GM21723 (cell line): ENCODE results near the gene WASF3.

ENCODE experiments used
- ATAC-seq: cut with Tn5 transposase; IDR thresholded peaks from one replicate; pipeline ENCODE4 v1.9.1; 2021; ENCODE audit warnings: mild to moderate bottlenecking, moderate library complexity; ENCODE audit not compliant: unreplicated experiment

The WASF3 gene, protein sequence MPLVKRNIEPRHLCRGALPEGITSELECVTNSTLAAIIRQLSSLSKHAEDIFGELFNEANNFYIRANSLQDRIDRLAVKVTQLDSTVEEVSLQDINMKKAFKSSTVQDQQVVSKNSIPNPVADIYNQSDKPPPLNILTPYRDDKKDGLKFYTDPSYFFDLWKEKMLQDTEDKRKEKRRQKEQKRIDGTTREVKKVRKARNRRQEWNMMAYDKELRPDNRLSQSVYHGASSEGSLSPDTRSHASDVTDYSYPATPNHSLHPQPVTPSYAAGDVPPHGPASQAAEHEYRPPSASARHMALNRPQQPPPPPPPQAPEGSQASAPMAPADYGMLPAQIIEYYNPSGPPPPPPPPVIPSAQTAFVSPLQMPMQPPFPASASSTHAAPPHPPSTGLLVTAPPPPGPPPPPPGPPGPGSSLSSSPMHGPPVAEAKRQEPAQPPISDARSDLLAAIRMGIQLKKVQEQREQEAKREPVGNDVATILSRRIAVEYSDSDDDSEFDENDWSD

DNA sequence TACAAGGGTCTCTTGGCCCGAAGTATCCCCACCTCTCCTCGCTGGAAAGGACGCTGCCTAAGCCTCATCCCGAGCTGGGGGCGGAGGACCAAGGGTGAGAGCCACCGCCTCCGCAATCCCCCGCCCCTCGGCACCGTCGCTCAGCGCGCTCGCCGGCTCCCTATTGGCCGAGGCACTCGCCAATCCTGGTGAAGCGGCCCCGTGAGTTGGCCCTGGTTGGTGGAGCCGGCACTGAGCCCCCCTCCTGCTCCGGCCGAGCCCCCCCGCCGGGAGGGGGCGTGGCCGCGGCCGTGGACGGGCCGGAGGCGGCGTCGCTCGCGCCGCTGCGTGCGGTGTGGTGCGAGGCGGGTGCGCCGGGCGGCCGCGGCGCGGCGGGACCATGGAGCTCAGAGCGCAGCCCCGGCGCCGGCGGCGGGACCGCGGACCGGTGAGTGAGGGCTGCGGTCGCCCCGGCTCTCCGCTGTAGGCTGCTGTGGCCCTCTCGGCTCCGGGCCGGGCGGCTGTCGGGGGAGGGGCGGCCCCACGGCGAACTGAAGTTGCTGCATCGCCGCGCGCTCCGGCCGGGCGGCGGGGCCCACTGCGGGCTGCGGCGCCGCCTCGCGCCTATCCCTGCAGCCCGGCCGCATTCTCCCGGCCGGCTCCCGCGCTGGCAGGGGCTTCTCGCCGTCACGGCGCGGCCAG, at the start of gene WASF3:
WASF3 (plus strand) TSS at position 291 of the 681 bp plus-strand sequence. CDS start 84,588 bp downstream, outside the sequence.
- peak; percentile 96 for ATAC-seq

DNA sequence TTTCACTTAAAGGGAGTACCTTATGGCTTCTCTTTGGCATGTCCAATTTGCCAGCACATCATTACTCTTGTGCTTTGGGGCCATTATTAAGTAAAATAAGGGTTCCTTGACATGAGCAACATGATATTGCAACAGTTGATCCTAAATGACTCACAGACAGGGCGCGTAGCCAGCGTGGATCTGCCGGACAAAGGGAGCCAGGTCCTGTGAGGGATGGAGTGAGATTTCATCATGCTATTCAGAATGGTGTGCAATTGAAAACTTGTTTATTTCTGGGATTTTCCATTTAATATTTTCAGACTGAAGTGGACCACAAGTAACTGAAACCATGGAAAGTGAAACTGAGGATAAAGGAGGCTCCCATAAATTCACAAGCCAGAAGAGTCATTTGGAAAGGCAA, 48.6 kb upstream of the WASF3 start:
- ATAC-seq: no peak

DNA sequence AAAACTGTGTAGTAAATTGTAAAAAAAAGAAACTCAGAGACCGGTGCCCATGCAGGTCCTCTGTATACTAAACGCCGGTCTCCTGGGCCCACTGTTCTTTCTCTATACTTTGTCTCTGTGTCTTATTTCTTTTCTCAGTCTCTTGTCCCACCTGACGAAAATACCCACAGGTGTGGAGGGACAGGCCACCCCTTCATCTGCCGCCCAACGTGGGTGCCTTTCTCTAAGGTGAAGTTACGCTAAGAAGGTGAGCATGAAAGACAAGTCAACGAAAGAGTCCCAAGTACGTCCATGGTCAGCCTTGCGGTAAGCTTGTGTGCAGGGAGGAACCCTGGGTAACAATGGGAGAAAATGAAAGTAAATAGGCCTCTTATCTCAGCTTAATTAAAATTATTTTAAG, 48.0 kb upstream of the WASF3 start:
- no peak for ATAC-seq

DNA sequence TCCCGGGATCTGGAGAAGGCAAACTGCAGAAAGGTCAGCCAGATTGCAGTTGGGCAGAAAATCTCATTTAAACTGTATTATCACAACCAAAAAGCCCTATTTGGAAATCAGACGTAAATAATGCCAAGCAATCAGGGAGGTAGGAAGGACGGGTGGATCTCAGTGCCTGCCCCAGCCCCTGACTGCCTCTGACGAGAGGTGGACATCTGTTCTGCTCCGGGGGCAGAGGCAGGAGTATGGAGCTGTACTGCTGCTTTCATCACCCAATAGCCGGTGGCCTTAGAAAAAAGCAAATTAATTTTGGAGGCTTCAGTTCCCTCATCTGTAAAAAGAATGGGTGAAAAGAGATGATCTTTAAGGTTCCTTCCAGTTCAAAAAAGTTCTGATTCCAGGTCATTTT, 43.6 kb upstream of the WASF3 start:
- ATAC-seq: no peak

DNA sequence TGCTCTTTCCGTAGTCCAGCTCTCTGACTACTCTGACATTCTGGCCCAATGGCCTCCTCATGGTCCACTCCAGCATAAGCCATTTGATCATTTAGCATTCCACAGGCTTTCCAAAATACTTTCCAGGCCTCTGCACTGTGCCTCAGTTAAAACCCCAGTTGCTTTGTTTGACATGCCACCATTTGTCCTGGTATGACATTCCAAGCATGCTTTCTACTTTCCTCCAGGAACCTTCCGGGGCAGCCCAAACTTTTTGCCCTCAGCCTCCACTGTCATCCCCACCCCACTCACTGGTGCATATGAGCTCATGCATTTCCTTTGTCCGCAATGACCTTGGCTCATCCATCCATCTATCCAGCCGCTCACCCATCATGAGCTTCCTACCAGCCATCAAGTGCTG, 41.8 kb upstream of the WASF3 start:
- no peak for ATAC-seq

DNA sequence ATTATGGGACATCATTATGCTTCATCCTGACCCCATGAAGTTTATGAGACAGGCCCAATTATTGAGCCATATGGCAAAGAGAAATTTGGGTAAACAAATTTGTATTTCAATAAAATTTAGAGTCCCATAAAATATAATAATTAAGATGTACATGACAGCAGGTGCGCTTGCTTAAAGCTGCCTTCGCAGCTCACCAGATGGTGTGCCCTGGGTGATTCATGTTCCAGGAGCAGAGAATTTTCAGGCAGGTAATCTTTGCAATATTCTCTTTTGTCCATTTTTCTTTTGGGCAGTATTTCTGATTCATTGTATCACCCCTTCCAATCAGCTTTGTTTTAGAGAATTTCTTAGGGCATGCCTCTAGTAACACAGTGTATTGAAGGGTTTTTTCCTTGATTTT, 39.5 kb upstream of the WASF3 start:
- ATAC-seq: no peak

DNA sequence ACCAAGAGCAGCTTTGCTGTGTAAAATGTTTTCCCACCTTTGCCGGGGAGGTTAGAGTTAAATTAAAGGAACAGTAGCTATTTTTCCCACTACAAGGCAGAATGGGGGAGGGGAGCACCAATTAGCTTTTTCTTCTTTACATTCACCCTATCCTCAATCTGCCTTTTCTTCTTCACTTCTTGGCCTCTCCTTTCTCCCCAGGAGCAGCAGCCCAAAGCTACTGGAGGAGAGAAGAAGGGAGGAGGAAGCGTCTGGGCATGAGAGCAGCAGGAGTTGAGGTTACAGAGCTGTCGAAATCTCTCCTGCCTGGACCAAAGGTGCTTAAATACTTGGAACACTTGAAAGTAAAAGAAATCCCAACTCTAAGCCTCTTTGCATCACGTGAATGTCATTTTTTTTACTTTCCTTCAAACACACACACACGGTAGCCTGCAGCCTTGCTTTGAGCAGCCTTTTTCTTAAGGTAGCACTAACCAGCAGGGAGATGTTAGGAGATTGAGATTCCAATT, 39.0 kb upstream of the WASF3 start:
- no peak for ATAC-seq

DNA sequence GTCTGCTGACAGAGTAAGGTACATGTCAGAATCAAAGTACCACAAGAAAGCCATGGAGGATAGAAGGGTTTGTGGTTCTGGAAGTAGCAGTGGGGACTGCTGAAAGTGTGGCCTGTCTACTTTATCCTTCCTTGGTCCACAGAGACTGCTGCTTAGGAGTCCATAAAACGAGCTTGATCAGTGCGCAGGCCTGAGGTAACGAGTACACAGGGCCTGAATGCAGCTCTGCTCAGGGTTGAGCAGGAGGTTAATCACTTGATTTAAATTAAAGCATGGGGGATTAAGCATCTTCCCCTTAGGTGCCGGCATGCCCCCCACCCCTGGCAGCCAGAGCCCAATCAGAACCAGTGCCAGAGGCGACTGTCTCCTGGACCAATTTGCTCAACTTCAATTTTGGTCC, 34.9 kb upstream of the WASF3 start:
- no peak for ATAC-seq

DNA sequence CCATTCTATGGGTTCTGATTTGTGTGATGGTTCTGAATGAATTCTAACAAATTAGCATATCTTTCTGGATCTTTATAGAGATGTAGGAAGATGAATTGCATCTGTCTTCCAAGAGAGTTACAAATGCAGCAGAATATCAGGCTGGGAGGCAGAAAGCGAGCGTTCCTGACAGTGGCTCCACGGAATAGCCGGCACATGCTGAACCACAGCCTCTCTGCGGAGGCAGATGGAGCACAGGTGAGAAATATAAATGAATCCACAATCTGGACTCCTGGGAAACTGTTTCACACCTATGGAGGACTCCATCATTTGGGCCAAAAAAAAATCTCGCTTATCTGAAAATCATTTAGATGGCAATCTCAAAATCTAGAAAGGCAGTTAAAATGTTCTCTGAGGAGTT, 34.5 kb upstream of the WASF3 start:
- no peak for ATAC-seq

DNA sequence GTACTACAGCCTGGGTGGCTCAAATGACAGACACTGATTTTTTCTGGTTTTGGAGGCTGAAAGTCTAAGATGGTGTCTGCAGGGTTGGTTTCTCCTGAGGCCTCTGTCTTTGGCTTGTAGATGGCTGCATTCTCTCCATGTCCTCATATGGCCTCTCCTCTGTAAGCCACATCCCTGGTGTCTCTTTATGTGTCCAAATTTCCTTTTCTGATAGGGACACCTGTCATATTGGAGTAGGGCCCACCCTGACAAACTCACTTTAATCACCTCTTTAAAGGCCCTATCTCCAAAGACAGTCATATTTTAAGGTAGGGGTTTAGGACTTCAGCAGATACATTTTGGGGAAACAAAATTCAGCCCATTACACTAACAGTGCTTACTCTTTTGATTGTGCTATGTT, 32.0 kb upstream of the WASF3 start:
- ATAC-seq: no peak

DNA sequence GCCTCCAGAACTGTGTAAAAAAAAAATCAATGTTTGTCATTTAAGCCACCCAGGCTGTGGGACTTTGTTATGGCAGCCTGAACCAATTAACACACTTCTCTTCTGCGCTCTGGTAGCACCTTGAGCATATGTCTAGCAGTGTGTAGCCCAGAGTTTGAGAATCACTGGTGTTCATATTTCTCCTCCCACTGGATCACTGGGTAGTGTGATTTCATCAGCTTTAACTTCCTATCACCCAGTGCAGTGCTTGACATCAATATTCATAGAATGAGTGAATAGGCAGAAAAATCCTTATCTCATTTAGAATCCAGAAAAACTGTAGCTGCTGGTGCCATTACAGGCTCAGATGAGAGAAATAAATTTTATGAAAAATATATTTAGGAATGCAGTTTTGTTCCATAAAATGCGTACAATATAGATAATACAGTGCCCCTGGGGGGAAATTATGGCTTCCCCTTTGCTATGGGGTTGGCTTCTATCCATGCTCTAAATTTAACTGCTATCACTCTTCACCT, 30.7 kb upstream of the WASF3 start:
- ATAC-seq: no peak

DNA sequence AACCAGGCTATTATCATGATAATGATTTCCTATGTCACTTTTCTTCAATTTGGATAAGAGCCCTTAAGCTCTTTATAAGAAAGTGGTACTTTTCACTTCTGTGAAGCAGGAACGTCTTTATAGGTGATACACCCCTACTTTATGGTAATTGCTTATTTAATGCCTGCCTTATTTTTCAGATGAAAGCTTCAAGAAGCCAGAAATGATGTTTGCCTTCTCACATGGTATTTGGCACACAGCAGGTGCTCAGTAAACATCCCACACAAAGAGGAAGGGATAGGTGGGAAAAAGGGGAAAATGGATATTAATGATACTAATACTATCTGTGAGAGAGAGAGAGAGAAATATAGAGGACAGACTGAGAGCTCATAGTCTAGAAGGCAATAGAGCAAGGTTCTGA, 29.0 kb upstream of the WASF3 start:
- no peak for ATAC-seq

DNA sequence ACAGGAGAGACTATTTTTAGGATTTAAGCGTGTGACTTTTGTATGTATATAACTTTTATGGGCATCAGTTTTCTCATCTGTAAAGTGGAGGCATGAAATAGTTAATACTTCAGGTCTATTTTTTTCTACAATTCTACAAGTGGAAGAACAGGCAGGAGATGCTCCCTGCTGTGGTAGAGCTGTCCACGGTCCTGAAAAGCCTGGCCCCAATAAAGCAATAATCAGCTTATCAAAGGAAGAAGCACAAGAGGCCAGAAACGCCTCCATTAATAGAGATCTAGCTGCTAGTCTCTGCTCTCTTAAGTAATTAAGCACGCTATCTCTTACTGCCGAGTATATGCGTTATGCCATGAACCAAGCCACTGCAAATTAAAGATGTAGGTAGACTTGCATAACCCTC, 28.0 kb upstream of the WASF3 start:
- no peak for ATAC-seq

DNA sequence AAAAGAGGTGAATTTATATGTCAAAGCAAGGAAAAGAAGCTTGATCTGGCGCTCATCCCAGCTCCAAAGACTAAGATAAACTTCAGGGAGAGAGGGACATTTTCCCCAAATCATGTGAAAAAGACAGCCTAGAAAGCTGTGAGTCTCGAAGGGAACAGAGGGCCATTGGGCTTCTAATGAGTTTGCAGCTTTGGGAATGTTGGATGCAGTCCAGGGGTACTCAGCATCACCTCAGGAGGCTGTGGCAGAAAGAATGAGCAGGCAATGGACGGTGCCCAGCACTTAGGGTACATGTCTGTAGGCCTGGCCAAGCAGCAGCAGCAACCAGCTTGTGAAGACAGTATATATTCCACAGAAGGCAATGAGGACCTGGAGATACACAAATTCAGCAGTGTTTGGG, 25.7 kb upstream of the WASF3 start:
- no peak for ATAC-seq

DNA sequence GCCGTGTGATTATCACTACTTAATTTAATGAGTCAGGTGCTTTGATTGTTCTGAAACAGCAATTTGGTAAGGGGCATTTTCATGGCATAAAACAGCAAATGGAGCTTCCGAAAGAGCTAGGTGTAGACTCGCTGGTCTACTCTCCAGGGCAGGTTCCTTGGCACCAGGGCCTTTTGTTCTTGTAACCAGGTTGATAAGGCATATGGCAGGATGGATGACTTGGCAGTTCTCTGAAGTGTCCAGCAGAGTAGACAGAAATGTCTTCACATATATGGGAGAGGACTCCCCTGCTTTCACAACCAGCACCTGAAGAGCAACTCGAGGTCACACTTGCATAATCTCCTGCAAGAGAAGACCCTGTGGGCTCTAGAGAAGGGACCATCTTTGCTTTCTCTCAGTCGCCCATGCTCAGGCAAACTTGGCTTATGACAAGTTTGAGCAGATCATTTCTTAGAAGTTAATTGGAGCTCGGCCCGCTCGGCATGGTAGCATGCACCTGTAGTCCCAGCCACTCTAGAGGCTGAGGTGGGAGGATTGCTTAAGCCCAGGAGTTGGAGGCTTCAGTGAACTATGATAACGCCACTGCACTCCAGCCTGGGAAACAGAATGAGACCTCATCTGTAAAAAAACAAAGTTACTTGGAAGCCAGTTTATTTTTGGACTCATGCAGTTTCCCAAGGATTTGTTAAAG, 23.3 kb upstream of the WASF3 start:
- no peak for ATAC-seq

DNA sequence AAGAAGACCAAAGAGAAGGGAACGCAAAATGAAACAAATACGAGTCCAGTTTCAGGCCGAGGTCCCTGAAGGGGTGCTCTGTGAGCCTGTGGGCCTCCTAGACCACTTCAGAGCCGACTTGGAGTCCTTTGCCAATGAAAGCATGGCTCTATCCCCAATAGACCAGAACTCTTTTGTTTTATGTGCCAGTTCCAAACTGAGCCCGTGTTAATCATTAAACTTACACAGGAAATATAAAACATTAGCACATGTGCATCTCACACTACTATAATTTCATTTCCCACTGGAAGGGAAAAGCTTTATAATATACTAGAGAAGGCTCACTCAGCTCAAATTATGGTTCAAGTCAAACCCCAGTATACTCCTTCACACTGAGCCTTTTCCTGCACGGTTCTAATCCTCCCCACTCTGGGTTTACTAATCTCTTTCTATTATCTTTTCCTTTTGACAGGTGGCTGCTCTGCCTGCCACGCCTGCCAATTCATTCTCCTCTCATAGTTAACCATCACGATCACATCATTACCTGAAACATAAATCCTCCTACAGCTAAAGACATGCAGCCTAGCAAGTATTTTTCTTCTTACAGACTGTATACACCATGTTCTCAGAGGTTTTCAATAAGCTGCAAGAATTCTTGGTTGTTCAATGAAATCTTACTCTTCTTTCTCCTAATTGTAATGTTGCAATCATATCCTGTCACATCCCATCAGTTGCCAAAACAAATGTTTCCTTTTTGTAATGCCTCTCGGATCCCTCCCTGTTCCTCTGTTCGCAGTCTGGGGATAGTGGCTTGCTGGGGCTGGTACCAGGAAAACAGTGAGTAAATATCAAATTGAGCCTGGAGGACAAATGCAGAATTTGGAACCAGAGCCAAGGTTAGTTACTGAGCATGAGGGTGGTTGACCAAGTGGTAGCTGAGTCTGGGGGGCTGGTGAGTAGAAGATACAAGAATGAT, 18.8 kb upstream of the WASF3 start:
- no peak for ATAC-seq

DNA sequence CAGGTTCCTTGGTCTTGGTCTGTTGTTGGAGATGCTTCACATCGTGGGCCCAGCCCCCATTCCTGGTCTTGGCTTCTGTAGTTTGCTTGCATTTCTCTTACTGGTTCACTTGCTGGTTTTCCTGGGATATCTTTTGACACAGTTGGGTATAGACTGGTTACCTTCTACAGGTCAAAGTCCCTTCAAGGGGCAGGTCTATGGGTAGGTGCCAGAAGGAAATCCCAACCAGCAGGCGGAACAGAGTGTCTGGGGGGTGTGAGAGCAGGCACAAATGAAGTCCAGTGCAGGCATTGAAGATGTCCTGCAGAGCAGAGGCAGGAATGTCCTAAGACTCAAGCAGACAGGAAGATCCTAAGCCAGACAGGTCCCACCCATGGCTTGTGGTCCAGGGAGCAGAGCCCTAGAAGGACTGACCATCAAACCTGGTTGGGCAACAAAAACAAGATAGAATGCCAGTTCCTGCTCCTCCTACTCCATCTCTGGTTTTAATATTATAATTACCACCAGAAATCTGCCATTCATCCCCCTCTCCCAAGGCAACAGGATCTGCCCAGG, 17.7 kb upstream of the WASF3 start:
- ATAC-seq: no peak

DNA sequence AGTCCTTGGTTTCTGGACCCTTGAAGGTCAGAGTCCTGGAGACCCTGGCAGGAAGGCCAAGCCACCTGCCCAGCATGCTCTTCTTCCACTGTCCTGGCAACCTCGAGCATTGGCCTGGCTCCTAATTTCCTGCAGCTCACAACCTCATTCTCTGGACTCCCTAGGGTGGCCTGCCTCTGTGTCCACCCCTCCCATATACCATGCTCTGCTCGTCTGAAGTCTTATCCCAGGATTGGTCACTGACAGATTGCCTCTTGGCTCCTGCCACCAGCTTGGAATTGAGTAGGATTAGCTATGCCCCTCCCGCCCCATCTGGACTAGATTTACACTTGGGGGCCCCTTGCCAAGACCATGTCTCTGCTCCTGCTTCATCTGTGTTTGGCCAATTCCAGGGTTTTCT, 17.1 kb upstream of the WASF3 start:
- no peak for ATAC-seq

DNA sequence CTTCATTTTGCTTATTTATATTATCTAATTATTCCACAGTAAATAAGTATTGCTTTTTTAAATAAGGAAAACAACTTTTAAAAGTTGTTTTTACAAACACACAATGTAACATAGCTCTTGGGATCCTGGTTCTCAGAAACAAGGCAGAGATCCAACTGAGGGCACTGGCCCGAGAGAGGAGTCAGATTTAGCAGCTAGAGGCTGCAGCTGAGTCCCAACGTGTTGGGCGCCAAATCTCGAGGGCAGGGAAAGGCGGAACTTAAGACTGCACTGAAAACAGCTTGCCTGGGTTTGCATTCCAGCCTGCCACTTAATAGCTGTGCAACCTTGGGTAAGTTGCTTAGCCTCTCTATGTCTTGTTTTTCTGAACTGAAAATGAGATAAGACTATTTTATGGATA, 16.4 kb upstream of the WASF3 start:
- ATAC-seq: no peak
